ENCODE results near the gene SFSWAP. TPM values are rescaled to one million over a fixed set of nuclear protein-coding genes. Genes with fewer than 3 reads are reported as not detected.

Gene SFSWAP
- total RNA-seq, 4 donors from 2014 or later = 49.8 to 88.8 (median 71.3) TPM

GRCh38 chr12:131844140-131844539, 133.2 kb downstream of the SFSWAP start:
- 86 to 93% methylated on average over 7 to 9 of the region's 11 CpGs for WGBS, 2 donors

GRCh38 chr12:131844656-131845055, 133.8 kb downstream of the SFSWAP start:
- Histone ChIP-seq H3K4me3 (no peak overlapping the region), H3K9me3 (no peaks in the 10 kb centered on the region), H3K27ac (no peak overlapping the region), H3K36me3 (peaks cover 0 to 91% (median 0%) of the 10 kb centered on the region in 3 donors), H3K4me1 (no peaks in the 10 kb centered on the region), H3K27me3 (no peaks in the 10 kb centered on the region)
- TF ChIP-seq CTCF (IDR thresholded peaks at IDR 0.05) (no peak), POLR2A (IDR thresholded peaks at IDR 0.05) (no peak), EP300 (IDR thresholded peaks at IDR 0.05) (no peak)
- 91 to 93% methylated on average over 25 of the region's 25 CpGs for WGBS, 2 donors
- no peak for DNase-seq (ENCODE audit: low spot score in 2 of 2)

More at GRCh38 chr12:131844140-131844539, 133.2 kb downstream of the SFSWAP start:
- Histone ChIP-seq H3K4me1 (no peaks in the 10 kb centered on the region), H3K27me3 (no peaks in the 10 kb centered on the region), H3K9me3 (no peaks in the 10 kb centered on the region), H3K4me3 (no peak overlapping the region), H3K27ac (no peak overlapping the region), H3K36me3 (peaks cover 0 to 87% (median 0%) of the 10 kb centered on the region in 3 donors)
- TF ChIP-seq POLR2A (IDR thresholded peaks at IDR 0.05) = no peak
- no peak for TF ChIP-seq EP300 (IDR thresholded peaks at IDR 0.05)
- no peak for TF ChIP-seq CTCF (IDR thresholded peaks at IDR 0.05)
- DNase-seq (ENCODE audit: low spot score in 2 of 2) = no peak

- Histone ChIP-seq H3K27me3 (no peaks in the 10 kb centered on the region), H3K4me3 (no peak overlapping the region), H3K27ac (no peak overlapping the region), H3K36me3 (peaks cover 0 to 91% (median 0%) of the 10 kb centered on the region in 3 donors), H3K4me1 (no peaks in the 10 kb centered on the region), H3K9me3 (no peaks in the 10 kb centered on the region)
- no peak for TF ChIP-seq EP300 (IDR thresholded peaks at IDR 0.05)
- TF ChIP-seq POLR2A (IDR thresholded peaks at IDR 0.05) = no peak
- TF ChIP-seq CTCF (IDR thresholded peaks at IDR 0.05) = no peak
- DNase-seq (ENCODE audit: low spot score in 2 of 2) = no peak
- 87 to 94% methylated on average over 17 to 28 of the region's 29 CpGs for WGBS, 2 donors
Observed at GRCh38 chr12:131845121-131845520, 134.2 kb downstream of the SFSWAP start.

GRCh38 chr12:131847456-131847855, 136.6 kb downstream of the SFSWAP start:
- H3K27me3 ChIP-seq = no peaks in the 10 kb centered on the region
- TF ChIP-seq POLR2A (IDR thresholded peaks at IDR 0.05) (no peak), CTCF (IDR thresholded peaks at IDR 0.05) (no peak), EP300 (IDR thresholded peaks at IDR 0.05) (no peak)
- 85 to 90% methylated on average over 10 of the region's 10 CpGs for WGBS, 2 donors
- no peaks in the 10 kb centered on the region for H3K9me3 ChIP-seq
- no peaks in the 10 kb centered on the region for H3K4me1 ChIP-seq
- no peak overlapping the region for H3K4me3 ChIP-seq
- peaks cover 0 to 89% (median 0%) of the 10 kb centered on the region in 3 donors for H3K36me3 ChIP-seq
- H3K27ac ChIP-seq = no peak overlapping the region
- no peak for DNase-seq (ENCODE audit: low spot score in 2 of 2)

GRCh38 chr12:131848753-131849152, 137.9 kb downstream of the SFSWAP start:
- no peak overlapping the region for H3K27ac ChIP-seq
- H3K9me3 ChIP-seq = no peaks in the 10 kb centered on the region
- H3K36me3 ChIP-seq = peaks cover 0 to 83% (median 0%) of the 10 kb centered on the region in 3 donors
- no peak for DNase-seq (ENCODE audit: low spot score in 2 of 2)
- TF ChIP-seq POLR2A (IDR thresholded peaks at IDR 0.05) = no peak
- no peak for TF ChIP-seq CTCF (IDR thresholded peaks at IDR 0.05)
- TF ChIP-seq EP300 (IDR thresholded peaks at IDR 0.05) = no peak
- WGBS, 2 donors = 85 to 90% methylated on average over 24 of the region's 24 CpGs
- H3K4me1 ChIP-seq = no peaks in the 10 kb centered on the region
- no peak overlapping the region for H3K4me3 ChIP-seq
- no peaks in the 10 kb centered on the region for H3K27me3 ChIP-seq

Small RNA genes within 50 kb of the gene (small RNA-seq; reads per million reads assigned to genes)
- gene RNA5SP377 (not detected), gene RNA5SP378 (not detected), gene RNU6-1017P (not detected)

Other genes with a start within 250 kb of the SFSWAP start
- 10 to 100 TPM; 10.9 to 65.3 (median 32.6) TPM for gene MMP17, start 117.3 kb downstream of the SFSWAP start, total RNA-seq
- 10 to 100 TPM; 19.9 to 52.2 (median 38.0) TPM for gene ULK1, start 183.5 kb downstream of the SFSWAP start, total RNA-seq
- 10 to 100 TPM in 3 of 4 donors, 1 to 10 TPM in 1; 8.3 to 44.1 (median 15.6) TPM for gene PUS1, start 218.2 kb downstream of the SFSWAP start, total RNA-seq
- 10 to 100 TPM; 27.8 to 41.4 (median 32.2) TPM for gene EP400, start 238.9 kb downstream of the SFSWAP start, total RNA-seq

All from tibial nerve (tissue), 4 donors.